HG02981 (cell line): ENCODE data around the gene PPP1R9B.
A peak's percentile ranks its signal among the peaks of the same experiment; 100 is the strongest.

ENCODE experiments used
- ATAC-seq: cut with Tn5 transposase; IDR thresholded peaks from one replicate; pipeline ENCODE4 v1.9.1; 2021; ENCODE audit warnings: mild to moderate bottlenecking, moderate library complexity; ENCODE audit not compliant: unreplicated experiment

PPP1R9B gene

GRCh38 chr17:50188531-50188920 lies 38.0 kb upstream of the PPP1R9B start:
- no peak for ATAC-seq

- no peak for ATAC-seq
Measured at GRCh38 chr17:50187751-50188530, 37.5 kb upstream of the PPP1R9B start.

GRCh38 chr17:50187394-50187725 lies 36.9 kb upstream of the PPP1R9B start:
- ATAC-seq = no peak

- no peak for ATAC-seq
Measured at GRCh38 chr17:50186661-50187393, 36.4 kb upstream of the PPP1R9B start.

GRCh38 chr17:50185631-50186471 lies 35.4 kb upstream of the PPP1R9B start:
- ATAC-seq = no peak

- no peak for ATAC-seq
Measured at GRCh38 chr17:50184611-50185398, 34.3 kb upstream of the PPP1R9B start.

GRCh38 chr17:50184064-50184463 lies 33.6 kb upstream of the PPP1R9B start:
- no peak for ATAC-seq

GRCh38 chr17:50183421-50183994 lies 33.0 kb upstream of the PPP1R9B start:
- ATAC-seq = no peak

- ATAC-seq = no peak
Measured at GRCh38 chr17:50182783-50183420, 32.4 kb upstream of the PPP1R9B start.

- ATAC-seq = no peak
Measured at GRCh38 chr17:50181591-50182560, 31.4 kb upstream of the PPP1R9B start.

- no peak for ATAC-seq
Measured at GRCh38 chr17:50181144-50181543, 30.7 kb upstream of the PPP1R9B start.

- ATAC-seq = no peak
Measured at GRCh38 chr17:50180620-50181019, 30.1 kb upstream of the PPP1R9B start.

- ATAC-seq = no peak
Measured at GRCh38 chr17:50180111-50180510, 29.6 kb upstream of the PPP1R9B start.

- peak; percentile 65 for ATAC-seq
Measured at GRCh38 chr17:50177983-50178834, 27.7 kb upstream of the PPP1R9B start.

- ATAC-seq = no peak
Measured at GRCh38 chr17:50177476-50177875, 27.0 kb upstream of the PPP1R9B start.

GRCh38 chr17:50176559-50177357 lies 26.3 kb upstream of the PPP1R9B start:
- ATAC-seq = no peak
